DMS114 treated with DMSO at 0.1 percent for 48 hours (cell line): ENCODE results near the gene HPCA.

Experiments
- DNase-seq: peaks from one replicate; lab custom pipeline; 2025; ENCODE audit not compliant: unreplicated experiment; lab: John Stamatoyannopoulos, UW

The HPCA gene

GRCh38 chr1:32870615-32871363 lies 15.5 kb upstream of the HPCA start, which contains the start of gene FNDC5:
Gene FNDC5 (minus strand): TSS chr1:32870912.
- DNase-seq, result no peak

DNA sequence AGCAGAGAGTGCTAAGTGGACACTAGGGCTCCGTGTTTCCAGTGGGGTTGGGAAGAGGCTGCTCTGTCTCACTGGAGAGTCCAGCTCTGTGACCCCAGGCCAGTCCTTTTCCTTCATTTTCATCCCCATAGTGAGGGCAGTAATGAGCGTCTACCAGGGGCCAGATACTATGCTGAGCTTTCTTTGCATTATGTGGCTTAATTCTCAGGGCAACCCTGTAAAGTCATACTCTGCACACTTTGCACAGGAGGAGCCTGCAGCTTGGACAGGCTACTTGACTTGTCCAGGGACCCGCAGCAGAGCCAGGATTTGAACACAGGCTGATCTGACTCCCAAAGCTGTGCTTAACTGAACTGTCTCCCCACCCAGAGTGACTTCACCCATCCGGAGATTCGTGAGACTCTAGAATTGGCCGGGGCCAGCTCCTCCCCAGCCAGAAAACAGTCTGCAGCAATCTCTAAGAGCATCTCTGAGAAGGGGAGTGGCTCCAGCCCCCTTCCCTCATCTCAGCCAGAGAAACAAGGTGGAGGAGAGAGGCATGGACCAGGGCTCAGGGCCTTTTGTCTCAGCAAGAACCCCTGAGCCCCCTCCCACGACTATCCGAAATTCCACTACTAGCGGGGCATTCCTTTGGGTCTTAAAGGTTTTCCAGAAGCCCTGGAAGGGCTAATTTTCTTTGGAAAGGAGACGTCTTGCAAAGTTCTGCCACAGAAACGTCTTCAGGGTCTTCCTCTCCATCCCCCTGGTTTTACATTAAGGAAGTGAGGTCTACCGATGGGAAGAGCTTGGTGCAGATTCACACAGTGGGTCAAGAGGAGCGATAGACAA lies 14.7 kb upstream of the HPCA start:
- DNase-seq, result no peak

DNA sequence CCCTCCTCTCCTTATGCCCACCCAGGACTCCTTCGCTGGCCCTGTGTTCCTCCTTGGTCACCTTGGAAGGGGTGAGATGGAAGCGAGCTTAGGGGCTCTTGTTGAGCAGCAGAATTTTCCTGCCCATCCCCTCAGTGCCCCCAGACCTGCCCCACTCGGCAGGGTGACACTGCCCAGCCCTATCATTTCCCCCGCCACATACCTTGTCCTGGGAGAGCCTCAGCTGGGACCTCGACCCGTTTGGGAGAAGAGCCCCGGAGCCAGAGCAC lies 14.2 kb upstream of the HPCA start:
- DNase-seq, result no peak

DNA sequence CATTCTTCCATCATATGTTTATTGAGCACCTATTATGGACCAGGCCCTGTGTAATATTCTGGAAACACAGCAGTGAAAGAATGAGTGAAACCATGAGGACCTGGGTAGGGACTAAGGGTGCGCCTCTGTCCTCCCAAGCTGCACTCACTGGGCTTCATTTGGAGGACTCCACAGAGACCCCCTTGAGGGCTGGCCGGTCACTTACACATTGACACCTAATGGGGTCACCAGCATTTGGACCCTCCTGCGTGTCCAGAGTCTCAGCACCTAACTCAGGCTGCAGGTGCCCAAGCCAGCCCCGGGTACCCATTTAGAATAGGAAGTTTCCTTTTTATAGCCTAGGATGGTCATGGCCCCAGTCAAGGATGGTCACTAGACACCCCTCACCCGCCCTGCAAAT lies 12.8 kb upstream of the HPCA start:
- DNase-seq, result no peak

GRCh38 chr1:32874860-32875752 lies 11.2 kb upstream of the HPCA start:
- DNase-seq, result no peak

DNA sequence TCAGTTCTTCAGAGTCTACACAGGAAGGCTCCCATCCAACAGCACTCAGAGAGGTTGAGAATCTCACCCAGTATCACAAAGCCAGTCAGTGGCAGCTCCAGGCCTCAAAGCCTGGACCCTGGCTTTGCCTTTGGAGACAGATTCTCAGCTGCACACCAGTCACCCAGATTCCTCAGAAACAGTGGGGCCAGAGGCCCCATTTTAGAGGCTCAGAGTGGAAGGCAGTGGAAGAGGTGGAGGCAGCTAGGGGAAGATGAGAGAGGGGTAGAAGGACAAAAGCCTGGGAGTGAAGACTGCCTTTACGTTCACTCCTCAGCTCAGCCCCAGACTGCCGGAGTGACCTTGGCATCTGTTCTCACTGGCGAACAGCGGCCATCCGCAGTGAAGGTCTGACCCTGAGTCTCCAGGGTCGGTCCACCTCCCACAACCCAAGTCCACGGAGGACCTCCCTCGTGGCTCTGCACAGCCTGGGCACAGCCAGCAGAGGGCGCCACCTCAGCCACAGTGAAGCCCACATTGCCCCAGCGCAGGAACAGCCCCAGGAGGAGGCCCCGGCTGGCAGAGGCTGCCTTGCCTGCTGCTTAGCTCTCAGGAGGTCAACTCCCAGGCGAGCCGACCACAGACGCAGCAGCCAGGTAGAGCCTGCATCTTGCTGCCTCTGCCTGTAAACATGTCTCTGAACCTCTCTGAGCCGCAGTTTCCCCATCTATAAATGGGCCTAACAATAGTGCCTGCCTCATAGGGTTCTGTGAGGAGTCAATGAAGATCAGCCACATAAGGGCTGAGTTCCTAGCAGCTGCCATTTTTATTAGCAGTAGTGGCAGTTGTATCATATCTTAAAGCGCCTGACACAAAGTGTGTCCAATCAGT lies 9.7 kb upstream of the HPCA start:
- DNase-seq, result no peak

DNA sequence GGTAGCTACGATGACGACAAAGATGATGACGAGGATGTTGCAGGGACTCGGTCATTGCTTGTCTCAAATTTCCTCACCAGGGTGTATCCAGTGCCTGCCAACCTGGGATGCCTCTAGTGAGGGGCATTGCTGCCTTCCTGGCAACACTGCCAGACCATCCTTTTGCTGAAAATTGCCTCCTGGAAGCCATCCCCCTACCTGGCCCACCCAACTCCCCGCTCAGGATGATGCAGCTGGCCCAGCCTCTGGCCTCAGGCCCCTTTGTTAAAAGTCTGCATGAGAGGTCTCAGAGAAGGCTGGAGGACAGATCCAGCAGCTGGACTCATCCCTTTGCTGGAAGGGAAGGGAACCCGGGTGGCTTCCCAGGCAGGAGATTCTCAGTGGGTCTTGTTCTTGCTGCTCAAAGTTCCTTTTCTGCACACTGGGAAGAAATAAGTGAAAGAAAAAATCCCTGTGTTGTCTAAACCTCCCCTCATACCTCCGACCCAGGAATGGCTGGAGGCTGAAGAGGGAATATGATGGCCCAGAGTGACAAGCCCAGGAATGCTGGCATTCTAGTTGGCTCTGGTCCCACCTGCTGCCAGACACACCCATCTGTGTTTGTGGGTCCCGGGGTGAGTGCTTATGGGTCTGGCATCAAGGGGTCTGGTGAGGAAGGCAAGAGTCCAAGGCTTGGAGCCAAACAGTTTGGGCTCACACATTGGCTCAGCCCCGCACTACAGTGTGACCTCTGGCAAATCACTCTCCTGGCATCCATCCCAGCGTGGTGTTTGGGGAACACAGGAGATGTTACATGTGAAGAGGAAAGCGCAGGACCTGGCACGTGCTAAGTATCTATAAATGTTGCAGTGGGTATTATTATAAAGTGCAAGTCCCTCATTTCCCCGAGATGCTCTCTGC lies 8.8 kb upstream of the HPCA start:
- no peak for DNase-seq

- no peak for DNase-seq
Measured at GRCh38 chr1:32878183-32878582, 8.1 kb upstream of the HPCA start.

GRCh38 chr1:32878637-32879041 lies 7.7 kb upstream of the HPCA start:
- DNase-seq, result no peak

DNA sequence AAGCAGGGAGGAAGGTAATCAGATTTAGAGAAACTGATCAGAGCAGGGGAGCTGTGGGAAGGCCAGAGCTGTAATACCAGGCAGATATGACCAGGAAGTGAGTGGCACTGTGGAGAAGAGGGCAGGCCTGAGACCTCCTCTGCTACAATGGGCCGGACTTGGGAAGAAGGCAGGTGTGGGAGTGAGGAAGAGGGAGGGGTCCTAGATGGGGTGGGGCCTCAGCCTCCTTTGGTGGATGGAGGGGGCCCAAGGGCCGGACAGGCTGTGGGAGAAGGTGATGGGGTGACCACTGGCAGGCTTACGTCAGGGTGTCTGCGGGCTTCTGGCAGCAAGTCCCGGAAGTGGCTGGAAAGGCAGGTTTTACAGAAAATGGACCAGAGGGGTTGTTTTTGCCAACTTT lies 5.0 kb upstream of the HPCA start:
- no peak for DNase-seq

GRCh38 chr1:32881871-32882850 lies 4.1 kb upstream of the HPCA start:
- no peak for DNase-seq

DNA sequence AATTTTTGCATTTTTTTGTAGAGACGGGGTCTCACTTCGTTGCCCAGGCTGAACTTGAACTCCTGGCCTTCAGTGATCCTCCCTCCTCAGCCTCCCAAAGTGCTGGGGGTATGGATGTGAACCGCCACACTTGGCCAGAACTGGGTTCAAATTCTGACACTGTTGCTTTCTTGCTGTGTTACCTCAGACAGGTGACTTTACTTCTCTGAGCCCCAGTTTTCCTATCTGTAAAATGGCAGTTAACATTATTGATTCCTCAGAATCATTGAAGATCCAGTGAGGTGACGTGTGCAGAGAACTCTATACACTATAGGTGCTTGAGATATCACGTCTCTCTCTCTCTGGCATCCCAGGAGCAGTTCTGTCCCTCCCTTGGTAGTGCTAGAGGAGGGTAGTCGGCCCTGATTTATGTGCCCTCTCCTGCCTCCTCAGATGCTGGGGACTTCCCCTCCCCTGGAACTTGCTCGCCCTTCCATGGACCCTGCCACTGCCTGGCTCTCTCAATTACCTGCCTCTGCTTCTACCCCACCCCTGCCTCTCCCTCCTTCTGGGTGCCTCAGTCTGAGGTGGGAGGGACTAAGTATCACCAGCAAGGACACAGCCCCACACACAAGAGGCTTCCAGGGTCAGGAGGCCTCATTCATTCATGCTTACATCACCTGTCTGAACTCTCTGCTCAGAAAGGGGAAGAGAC lies 2.8 kb upstream of the HPCA start:
- DNase-seq, result no peak

GRCh38 chr1:32884032-32884372 lies 2.3 kb upstream of the HPCA start:
- DNase-seq, result no peak

GRCh38 chr1:32884726-32885125 lies 1.6 kb upstream of the HPCA start:
- no peak for DNase-seq

- no peak for DNase-seq
Measured at GRCh38 chr1:32885676-32886003, 651 bp upstream of the HPCA start.

- DNase-seq, result no peak
Measured at GRCh38 chr1:32886828-32887414, 630 bp downstream of the HPCA start.

DNA sequence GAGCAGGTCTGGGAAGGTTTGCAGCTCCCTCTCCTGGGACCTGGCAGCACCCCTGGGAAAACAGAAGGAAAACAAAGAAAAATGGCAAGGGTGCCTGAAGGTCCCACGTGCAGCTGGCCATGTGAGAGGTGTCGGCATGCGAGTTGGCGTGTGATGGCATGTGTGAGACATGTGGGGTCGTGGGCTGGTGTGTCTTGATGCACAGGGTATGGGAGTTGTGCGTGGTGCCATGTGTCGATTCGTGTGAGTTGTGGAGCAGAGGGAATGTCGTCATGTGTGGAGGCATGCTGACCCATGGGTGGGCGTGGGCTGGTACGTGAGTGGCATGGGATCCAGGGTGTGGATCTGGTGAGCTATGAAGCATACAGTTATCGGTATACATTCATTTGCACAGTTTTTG lies 1.3 kb downstream of the HPCA start:
- DNase-seq, result no peak

DNA sequence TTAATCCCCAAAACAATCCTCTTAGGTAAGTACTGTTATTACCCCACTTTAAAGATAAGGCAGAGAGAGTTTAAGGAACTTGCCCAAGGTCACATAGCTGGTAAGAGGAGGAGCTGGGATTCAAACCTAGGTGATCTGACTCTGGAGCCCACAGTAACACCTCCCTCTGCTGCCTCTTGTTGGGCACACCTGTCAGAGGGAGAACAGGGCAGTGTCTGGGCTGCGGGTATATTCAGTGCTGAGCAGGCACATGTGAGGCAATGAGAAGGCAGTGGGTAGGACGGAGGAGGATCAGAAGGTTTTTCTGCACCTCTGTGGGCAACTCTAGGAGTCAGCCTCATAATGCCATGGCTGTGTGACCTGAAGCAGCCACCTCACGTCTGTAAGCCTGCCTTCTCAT lies 1.8 kb downstream of the HPCA start:
- no peak for DNase-seq
